ENCODE data around the gene MAP3K20.

Gene MAP3K20

DNA sequence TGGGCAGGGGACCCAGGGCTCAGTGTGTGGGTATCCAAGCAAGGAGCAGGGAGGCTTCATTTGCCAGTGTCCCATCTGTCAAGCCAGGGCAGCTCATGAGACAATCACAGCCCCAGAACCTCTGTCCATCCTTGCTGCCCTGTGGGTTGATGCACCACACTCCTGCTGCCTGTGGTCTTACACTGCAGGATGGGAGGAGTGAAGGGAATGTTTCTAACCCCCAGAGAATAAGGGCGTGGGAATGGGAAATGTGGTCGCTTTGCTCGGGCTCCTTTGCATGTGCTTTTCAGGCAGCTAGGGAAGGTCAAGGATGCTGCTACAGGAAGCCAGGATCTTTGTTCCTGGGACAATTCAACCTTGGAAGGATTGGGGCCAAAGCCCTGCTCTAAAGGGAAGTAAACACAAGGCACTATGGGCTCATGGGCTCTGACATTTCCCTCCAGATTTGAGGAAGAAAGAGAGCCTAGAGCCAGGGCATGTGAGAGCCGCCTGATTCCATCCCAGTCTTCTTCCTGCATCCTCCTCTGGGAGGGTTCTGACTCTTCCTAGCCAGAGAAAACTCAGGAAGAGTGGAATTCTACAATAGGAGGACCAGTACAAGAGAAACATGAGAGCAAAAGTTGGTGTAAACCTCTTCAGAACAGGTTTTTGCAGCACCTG lies 18.8 kb upstream of the MAP3K20 start:
- TF ChIP-seq POLR2AphosphoS5 (IDR thresholded peaks at IDR 0.05; ENCODE audit: low read depth, low read length), result no peak
- TF ChIP-seq, protein P1, sequence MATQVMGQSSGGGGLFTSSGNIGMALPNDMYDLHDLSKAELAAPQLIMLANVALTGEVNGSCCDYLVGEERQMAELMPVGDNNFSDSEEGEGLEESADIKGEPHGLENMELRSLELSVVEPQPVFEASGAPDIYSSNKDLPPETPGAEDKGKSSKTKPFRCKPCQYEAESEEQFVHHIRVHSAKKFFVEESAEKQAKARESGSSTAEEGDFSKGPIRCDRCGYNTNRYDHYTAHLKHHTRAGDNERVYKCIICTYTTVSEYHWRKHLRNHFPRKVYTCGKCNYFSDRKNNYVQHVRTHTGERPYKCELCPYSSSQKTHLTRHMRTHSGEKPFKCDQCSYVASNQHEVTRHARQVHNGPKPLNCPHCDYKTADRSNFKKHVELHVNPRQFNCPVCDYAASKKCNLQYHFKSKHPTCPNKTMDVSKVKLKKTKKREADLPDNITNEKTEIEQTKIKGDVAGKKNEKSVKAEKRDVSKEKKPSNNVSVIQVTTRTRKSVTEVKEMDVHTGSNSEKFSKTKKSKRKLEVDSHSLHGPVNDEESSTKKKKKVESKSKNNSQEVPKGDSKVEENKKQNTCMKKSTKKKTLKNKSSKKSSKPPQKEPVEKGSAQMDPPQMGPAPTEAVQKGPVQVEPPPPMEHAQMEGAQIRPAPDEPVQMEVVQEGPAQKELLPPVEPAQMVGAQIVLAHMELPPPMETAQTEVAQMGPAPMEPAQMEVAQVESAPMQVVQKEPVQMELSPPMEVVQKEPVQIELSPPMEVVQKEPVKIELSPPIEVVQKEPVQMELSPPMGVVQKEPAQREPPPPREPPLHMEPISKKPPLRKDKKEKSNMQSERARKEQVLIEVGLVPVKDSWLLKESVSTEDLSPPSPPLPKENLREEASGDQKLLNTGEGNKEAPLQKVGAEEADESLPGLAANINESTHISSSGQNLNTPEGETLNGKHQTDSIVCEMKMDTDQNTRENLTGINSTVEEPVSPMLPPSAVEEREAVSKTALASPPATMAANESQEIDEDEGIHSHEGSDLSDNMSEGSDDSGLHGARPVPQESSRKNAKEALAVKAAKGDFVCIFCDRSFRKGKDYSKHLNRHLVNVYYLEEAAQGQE (IDR thresholded peaks at IDR 0.05; ENCODE audit: insufficient read depth in 1 of 2, low read depth in 2 of 2, low read length in 2 of 2), result no peak
- no peak for TF ChIP-seq SIN3A (IDR thresholded peaks at IDR 0.05; ENCODE audit: borderline replicate concordance, insufficient read depth, low read length)
- no peak for TF ChIP-seq FOXP2 (optimal IDR thresholded peaks at IDR 0.05; ENCODE audit: borderline replicate concordance, extremely low read depth, extremely low read length, insufficient read depth)

DNA sequence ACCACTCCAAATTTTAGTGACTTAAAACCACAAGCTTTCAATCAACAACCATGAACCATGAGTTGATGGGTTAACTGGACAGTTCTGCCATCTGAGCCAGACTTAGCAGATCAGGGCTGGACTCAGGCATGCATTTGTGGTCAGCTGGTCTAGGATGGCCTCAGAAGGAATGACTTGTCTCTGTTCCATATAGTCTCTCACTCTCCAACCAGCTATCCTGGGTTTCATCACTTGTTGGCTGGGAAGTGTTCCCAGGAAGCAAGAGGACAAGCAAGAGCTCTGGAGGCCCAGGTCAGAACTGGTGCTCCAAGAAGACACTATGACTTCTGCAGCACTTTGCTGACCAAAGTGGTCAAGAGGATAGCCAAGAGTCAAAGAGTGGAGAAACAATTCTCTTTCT lies 17.5 kb upstream of the MAP3K20 start:
- no peak for TF ChIP-seq TAF1 (IDR thresholded peaks at IDR 0.05; ENCODE audit: borderline replicate concordance, insufficient read depth, low read length)
- TF ChIP-seq, protein P1 (IDR thresholded peaks at IDR 0.05; ENCODE audit: insufficient read depth in 1 of 2, low read depth in 2 of 2, low read length in 2 of 2), result no peak
- TF ChIP-seq SIN3A (IDR thresholded peaks at IDR 0.05; ENCODE audit: borderline replicate concordance, insufficient read depth, low read length), result no peak
- no peak for TF ChIP-seq FOXP2 (optimal IDR thresholded peaks at IDR 0.05; ENCODE audit: borderline replicate concordance, extremely low read depth, extremely low read length, insufficient read depth)
- TF ChIP-seq POLR2AphosphoS5 (IDR thresholded peaks at IDR 0.05; ENCODE audit: low read depth, low read length), result no peak

GRCh38 chr2:173058673-173059072 lies 17.0 kb upstream of the MAP3K20 start:
- TF ChIP-seq POLR2AphosphoS5 (IDR thresholded peaks at IDR 0.05; ENCODE audit: low read depth, low read length), result no peak
- TF ChIP-seq SIN3A (IDR thresholded peaks at IDR 0.05; ENCODE audit: borderline replicate concordance, insufficient read depth, low read length), result no peak
- TF ChIP-seq, protein P1 (IDR thresholded peaks at IDR 0.05; ENCODE audit: insufficient read depth in 1 of 2, low read depth in 2 of 2, low read length in 2 of 2), result no peak
- no peak for TF ChIP-seq FOXP2 (optimal IDR thresholded peaks at IDR 0.05; ENCODE audit: borderline replicate concordance, extremely low read depth, extremely low read length, insufficient read depth)

- TF ChIP-seq, protein P1 (IDR thresholded peaks at IDR 0.05; ENCODE audit: insufficient read depth in 1 of 2, low read depth in 2 of 2, low read length in 2 of 2), result no peak
- TF ChIP-seq TAF1 (IDR thresholded peaks at IDR 0.05; ENCODE audit: borderline replicate concordance, insufficient read depth, low read length) (no peak), FOXP2 (optimal IDR thresholded peaks at IDR 0.05; ENCODE audit: borderline replicate concordance, extremely low read depth, extremely low read length, insufficient read depth) (no peak), POLR2AphosphoS5 (IDR thresholded peaks at IDR 0.05; ENCODE audit: low read depth, low read length) (no peak), SIN3A (IDR thresholded peaks at IDR 0.05; ENCODE audit: borderline replicate concordance, insufficient read depth, low read length) (no peak)
These were observed 16.4 kb upstream of the MAP3K20 start for GRCh38 chr2:173059292-173059691.

Measured in PFSK-1 (cell line).